COLO829 (cell line): ENCODE data around the gene AGPAT4.

ENCODE experiments used
- DNase-seq: peaks from one replicate; pipeline ENCODE4 v3.0.0; 2012; ENCODE audit warnings: low spot score

AGPAT4 gene

GRCh38 chr6:161281092-161281491 is 7.2 kb upstream of the AGPAT4 start:
- no peak for DNase-seq

GRCh38 chr6:161279677-161280415 is 6.0 kb upstream of the AGPAT4 start:
- DNase-seq = no peak

GRCh38 chr6:161276605-161277155 is 2.8 kb upstream of the AGPAT4 start:
- DNase-seq = no peak

GRCh38 chr6:161274898-161275297 is 1.0 kb upstream of the AGPAT4 start:
- DNase-seq = no peak

- DNase-seq = no peak
Observed at GRCh38 chr6:161274488-161274858, 612 bp upstream of the AGPAT4 start.

GRCh38 chr6:161273274-161273751 is 548 bp downstream of the AGPAT4 start:
- DNase-seq = no peak

- DNase-seq = no peak
Observed at GRCh38 chr6:161272635-161273273, 1.1 kb downstream of the AGPAT4 start.

GRCh38 chr6:161271343-161272030 is 2.4 kb downstream of the AGPAT4 start:
- DNase-seq = no peak

GRCh38 chr6:161270116-161270515 is 3.7 kb downstream of the AGPAT4 start:
- DNase-seq = no peak

- DNase-seq = no peak
Observed at GRCh38 chr6:161269310-161269709, 4.6 kb downstream of the AGPAT4 start.

GRCh38 chr6:161268531-161269210 is 5.2 kb downstream of the AGPAT4 start:
- no peak for DNase-seq

- no peak for DNase-seq
Observed at GRCh38 chr6:161266513-161267230, 7.2 kb downstream of the AGPAT4 start.

GRCh38 chr6:161265975-161266374 is 7.9 kb downstream of the AGPAT4 start:
- DNase-seq = no peak

GRCh38 chr6:161265554-161265953 is 8.3 kb downstream of the AGPAT4 start:
- no peak for DNase-seq

GRCh38 chr6:161264181-161264580 is 9.7 kb downstream of the AGPAT4 start:
- no peak for DNase-seq

GRCh38 chr6:161261816-161262215 is 12.0 kb downstream of the AGPAT4 start:
- DNase-seq = no peak

- no peak for DNase-seq
Observed at GRCh38 chr6:161261325-161261724, 12.5 kb downstream of the AGPAT4 start.

GRCh38 chr6:161259302-161259701 is 14.6 kb downstream of the AGPAT4 start:
- DNase-seq = no peak

- DNase-seq = no peak
Observed at GRCh38 chr6:161257793-161258457, 15.9 kb downstream of the AGPAT4 start.

- DNase-seq = no peak
Observed at GRCh38 chr6:161256407-161256806, 17.5 kb downstream of the AGPAT4 start.

- DNase-seq = no peak
Observed at GRCh38 chr6:161255518-161255917, 18.3 kb downstream of the AGPAT4 start.
